Measurements from ENCODE around the gene EDEM1. TPM values are rescaled to one million over a fixed set of nuclear protein-coding genes. Genes with fewer than 3 reads are reported as not detected.

The EDEM1 gene
- polyA plus RNA-seq, 1 donor from 2014 or later: 13.6 TPM

DNA sequence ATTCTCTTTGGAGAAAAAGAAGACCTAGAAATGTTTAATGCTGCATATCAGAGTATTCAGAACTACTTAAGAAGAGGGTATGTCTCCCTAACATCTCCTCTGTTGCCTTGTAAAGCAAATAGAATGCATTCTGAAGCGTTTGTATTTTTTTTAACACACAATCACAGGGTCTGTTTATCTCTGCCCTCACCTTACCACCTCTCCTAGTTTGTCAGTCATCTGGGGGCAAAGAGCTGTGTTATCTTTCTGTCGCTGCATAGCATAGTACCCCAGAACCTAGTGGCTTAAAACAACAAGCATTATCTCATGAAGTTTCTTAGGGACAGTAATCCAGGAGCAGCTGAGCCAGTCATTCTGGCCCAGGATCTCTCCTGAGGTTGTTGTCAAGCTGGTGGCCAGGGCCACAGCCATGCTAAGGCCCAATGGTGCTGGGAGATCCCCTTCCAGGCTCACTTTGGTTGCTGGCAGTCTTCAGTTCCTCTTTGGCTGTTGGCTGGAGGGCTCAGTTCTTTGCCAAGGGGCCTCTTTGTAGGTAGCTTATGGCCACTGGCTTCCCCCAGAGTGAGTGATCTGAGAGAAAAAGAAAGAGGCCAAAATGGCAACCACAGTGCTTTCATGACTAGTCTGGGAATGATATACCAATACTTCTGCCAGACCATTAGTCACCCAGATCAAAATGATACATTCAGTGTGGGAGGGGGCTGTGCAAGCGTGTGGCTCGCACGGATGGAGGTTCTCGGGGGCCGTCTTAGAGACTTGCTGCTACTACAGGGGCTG lies 17.8 kb downstream of the EDEM1 start:
- Histone ChIP-seq H3F3A (ENCODE audit: insufficient read depth, low read length, poor library complexity, severe bottlenecking) (no peaks in the 10 kb centered on the region), H3K27me3 (ENCODE audit: insufficient read depth, low read depth, low read length) (no peaks in the 10 kb centered on the region), H2AFZ (ENCODE audit: low read depth, low read length) (no peak overlapping the region), H3K4me3 (ENCODE audit: low read length) (no peak overlapping the region), H3K9me2 (ENCODE audit: insufficient read depth, low read length) (no peaks in the 10 kb centered on the region), H3K9ac (ENCODE audit: low read length) (no peak overlapping the region), H4K20me1 (ENCODE audit: insufficient read depth) (no peaks in the 10 kb centered on the region), H3K4me2 (ENCODE audit: low read length) (no peak overlapping the region), H3K27ac (ENCODE audit: low read length) (no peak overlapping the region), H3K36me3 (ENCODE audit: insufficient read depth, low read length) (peaks cover 6% of the 10 kb centered on the region), H3K9me3 (ENCODE audit: low read length) (no peaks in the 10 kb centered on the region), H3K79me2 (replicated peaks; ENCODE audit: insufficient read depth, low read length) (no peaks in the 10 kb centered on the region)
- TF ChIP-seq RAD21 (conservative IDR thresholded peaks at IDR 0.05) (no peak), EP300 (conservative IDR thresholded peaks at IDR 0.05; ENCODE audit: poor library complexity, severe bottlenecking) (no peak), EZH2 (IDR thresholded peaks at IDR 0.05; ENCODE audit: borderline replicate concordance, insufficient read depth, low read length, poor library complexity, severe bottlenecking) (no peak), MXI1 (conservative IDR thresholded peaks at IDR 0.05; ENCODE audit: poor library complexity, severe bottlenecking) (no peak)
- TF ChIP-seq, protein P1, sequence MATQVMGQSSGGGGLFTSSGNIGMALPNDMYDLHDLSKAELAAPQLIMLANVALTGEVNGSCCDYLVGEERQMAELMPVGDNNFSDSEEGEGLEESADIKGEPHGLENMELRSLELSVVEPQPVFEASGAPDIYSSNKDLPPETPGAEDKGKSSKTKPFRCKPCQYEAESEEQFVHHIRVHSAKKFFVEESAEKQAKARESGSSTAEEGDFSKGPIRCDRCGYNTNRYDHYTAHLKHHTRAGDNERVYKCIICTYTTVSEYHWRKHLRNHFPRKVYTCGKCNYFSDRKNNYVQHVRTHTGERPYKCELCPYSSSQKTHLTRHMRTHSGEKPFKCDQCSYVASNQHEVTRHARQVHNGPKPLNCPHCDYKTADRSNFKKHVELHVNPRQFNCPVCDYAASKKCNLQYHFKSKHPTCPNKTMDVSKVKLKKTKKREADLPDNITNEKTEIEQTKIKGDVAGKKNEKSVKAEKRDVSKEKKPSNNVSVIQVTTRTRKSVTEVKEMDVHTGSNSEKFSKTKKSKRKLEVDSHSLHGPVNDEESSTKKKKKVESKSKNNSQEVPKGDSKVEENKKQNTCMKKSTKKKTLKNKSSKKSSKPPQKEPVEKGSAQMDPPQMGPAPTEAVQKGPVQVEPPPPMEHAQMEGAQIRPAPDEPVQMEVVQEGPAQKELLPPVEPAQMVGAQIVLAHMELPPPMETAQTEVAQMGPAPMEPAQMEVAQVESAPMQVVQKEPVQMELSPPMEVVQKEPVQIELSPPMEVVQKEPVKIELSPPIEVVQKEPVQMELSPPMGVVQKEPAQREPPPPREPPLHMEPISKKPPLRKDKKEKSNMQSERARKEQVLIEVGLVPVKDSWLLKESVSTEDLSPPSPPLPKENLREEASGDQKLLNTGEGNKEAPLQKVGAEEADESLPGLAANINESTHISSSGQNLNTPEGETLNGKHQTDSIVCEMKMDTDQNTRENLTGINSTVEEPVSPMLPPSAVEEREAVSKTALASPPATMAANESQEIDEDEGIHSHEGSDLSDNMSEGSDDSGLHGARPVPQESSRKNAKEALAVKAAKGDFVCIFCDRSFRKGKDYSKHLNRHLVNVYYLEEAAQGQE (IDR thresholded peaks at IDR 0.05; ENCODE audit: borderline replicate concordance): no peak
- TF ChIP-seq, protein P2, sequence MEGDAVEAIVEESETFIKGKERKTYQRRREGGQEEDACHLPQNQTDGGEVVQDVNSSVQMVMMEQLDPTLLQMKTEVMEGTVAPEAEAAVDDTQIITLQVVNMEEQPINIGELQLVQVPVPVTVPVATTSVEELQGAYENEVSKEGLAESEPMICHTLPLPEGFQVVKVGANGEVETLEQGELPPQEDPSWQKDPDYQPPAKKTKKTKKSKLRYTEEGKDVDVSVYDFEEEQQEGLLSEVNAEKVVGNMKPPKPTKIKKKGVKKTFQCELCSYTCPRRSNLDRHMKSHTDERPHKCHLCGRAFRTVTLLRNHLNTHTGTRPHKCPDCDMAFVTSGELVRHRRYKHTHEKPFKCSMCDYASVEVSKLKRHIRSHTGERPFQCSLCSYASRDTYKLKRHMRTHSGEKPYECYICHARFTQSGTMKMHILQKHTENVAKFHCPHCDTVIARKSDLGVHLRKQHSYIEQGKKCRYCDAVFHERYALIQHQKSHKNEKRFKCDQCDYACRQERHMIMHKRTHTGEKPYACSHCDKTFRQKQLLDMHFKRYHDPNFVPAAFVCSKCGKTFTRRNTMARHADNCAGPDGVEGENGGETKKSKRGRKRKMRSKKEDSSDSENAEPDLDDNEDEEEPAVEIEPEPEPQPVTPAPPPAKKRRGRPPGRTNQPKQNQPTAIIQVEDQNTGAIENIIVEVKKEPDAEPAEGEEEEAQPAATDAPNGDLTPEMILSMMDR (IDR thresholded peaks at IDR 0.05; ENCODE audit: poor library complexity, severe bottlenecking): no peak

DNA sequence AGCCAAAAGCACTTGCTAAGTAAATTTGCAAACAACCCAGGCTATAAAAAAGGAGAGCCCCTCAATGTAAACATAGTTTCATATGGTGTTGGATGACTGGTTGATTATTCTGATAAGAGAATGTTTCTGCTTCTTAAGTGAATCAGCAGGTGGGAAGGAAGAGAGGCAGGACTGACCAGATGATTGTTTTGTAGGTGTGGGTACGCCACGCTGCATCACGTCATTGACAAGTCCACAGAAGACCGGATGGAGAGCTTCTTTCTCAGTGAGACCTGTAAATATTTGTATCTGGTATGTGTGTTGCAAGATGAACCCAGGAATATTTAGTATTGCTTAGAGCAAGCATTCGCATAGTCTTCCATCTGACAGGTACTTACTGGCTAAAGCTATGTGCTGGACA lies 23.4 kb downstream of the EDEM1 start:
- no peak overlapping the region for H3K4me3 ChIP-seq (ENCODE audit: low read length)
- no peaks in the 10 kb centered on the region for H3K9me3 ChIP-seq (ENCODE audit: low read length)
- no peaks in the 10 kb centered on the region for H3K27me3 ChIP-seq (ENCODE audit: insufficient read depth, low read depth, low read length)
- no peak overlapping the region for H2AFZ ChIP-seq (ENCODE audit: low read depth, low read length)
- no peak overlapping the region for H3K4me2 ChIP-seq (ENCODE audit: low read length)
- peaks cover 7% of the 10 kb centered on the region for H3K36me3 ChIP-seq (ENCODE audit: insufficient read depth, low read length)
- H3K27ac ChIP-seq (ENCODE audit: low read length): no peak overlapping the region
- no peaks in the 10 kb centered on the region for H3F3A ChIP-seq (ENCODE audit: insufficient read depth, low read length, poor library complexity, severe bottlenecking)
- no peak overlapping the region for H3K9ac ChIP-seq (ENCODE audit: low read length)
- no peaks in the 10 kb centered on the region for H4K20me1 ChIP-seq (ENCODE audit: insufficient read depth)
- H3K79me2 ChIP-seq (replicated peaks; ENCODE audit: insufficient read depth, low read length): no peaks in the 10 kb centered on the region
- no peak for TF ChIP-seq EZH2 (IDR thresholded peaks at IDR 0.05; ENCODE audit: borderline replicate concordance, insufficient read depth, low read length, poor library complexity, severe bottlenecking)
- no peak for TF ChIP-seq MXI1 (conservative IDR thresholded peaks at IDR 0.05; ENCODE audit: poor library complexity, severe bottlenecking)
- no peak for TF ChIP-seq EP300 (conservative IDR thresholded peaks at IDR 0.05; ENCODE audit: poor library complexity, severe bottlenecking)
- TF ChIP-seq POLR2AphosphoS5 (IDR thresholded peaks at IDR 0.05): no peak
- no peaks in the 10 kb centered on the region for H3K9me2 ChIP-seq (ENCODE audit: insufficient read depth, low read length)
